Stomach (tissue), 4 donors: Measurements from ENCODE around the gene DMRT1.

ENCODE experiments used
- CTCF ChIP-seq, 7 experiments: fragments of 450-650 bp in 4 of 7; fragments of 200-600 bp in 3 of 7; sonication (generic) in 3 of 7; IDR thresholded peaks; one replicate each; pipeline ENCODE4 v1.5.1; 2016 to 2019; ENCODE audit warnings: antibody characterized with exemption in 7 of 7, control low read depth in 2 of 7, mild to moderate bottlenecking in 1 of 7
- EP300 ChIP-seq: sonication (generic); formaldehyde crosslinking; IDR thresholded peaks from one replicate; pipeline ENCODE4 v1.6.1; 2017; ENCODE audit warnings: antibody characterized with exemption
- POLR2A ChIP-seq, 4 donors: fragments of 450-650 bp; IDR thresholded peaks; one replicate each; pipeline ENCODE4 v1.6.1; 2016; ENCODE audit warnings: antibody characterized with exemption in 4 of 4, control low read depth in 2 of 4, mild to moderate bottlenecking in 1 of 4, moderate library complexity in 1 of 4
- POLR2AphosphoS5 ChIP-seq, 3 donors: sonication (generic); formaldehyde crosslinking; IDR thresholded peaks; one replicate each; pipeline ENCODE4 v1.6.1; 2016; ENCODE audit warnings: antibody characterized with exemption in 3 of 3

- no peak for TF ChIP-seq CTCF (IDR thresholded peaks at IDR 0.05)
- TF ChIP-seq POLR2A (IDR thresholded peaks at IDR 0.05): no peak
- TF ChIP-seq POLR2AphosphoS5 (IDR thresholded peaks at IDR 0.05): no peak
- TF ChIP-seq EP300: no peak
Measured at GRCh38 chr9:972501-973294, 131.2 kb downstream of the DMRT1 start.
